H1 (cell line): Measurements from ENCODE around the gene MAP4K1. TPM values are rescaled to one million over a fixed set of nuclear protein-coding genes. Genes with fewer than 3 reads are reported as not detected.

Source experiments
- CBX5 ChIP-seq: fragments of 300-800, 300-1000 bp; sonication (generic); IDR thresholded peaks from 2 replicates; pipeline ENCODE4 v1.7.1; 2016; ENCODE audit warnings: antibody characterized with exemption, low read length, low read depth
- GTF2F1 ChIP-seq: IDR thresholded peaks from 2 replicates; pipeline ENCODE4 v1.6.1; 2012; ENCODE audit warnings: low read depth, low read length, improper control_type of control experiment, borderline replicate concordance
- KDM5A ChIP-seq: fragments of 200-600 bp; IDR thresholded peaks from 2 replicates; pipeline ENCODE4 v1.7.1; 2012; ENCODE audit warnings: mild to moderate bottlenecking, low read length, inconsistent platforms, mixed read lengths
- SIX5 ChIP-seq: IDR thresholded peaks from 2 replicates; pipeline ENCODE4 v1.6.1; 2011; ENCODE audit warnings: mild to moderate bottlenecking, low read depth, low read length
- USF2 ChIP-seq: IDR thresholded peaks from 2 replicates; pipeline ENCODE4 v1.6.1; 2011; ENCODE audit warnings: low read length, improper control_type of control experiment
- polyA plus RNA-seq, 7 experiments: library from polyadenylated mRNA; depleted of rRNA in 3 of 7; stranded (reverse) in 5 of 7; unstranded in 2 of 7; fragments of >200 nt in 5 of 7; fragments of 200-250 nt in 2 of 7; gene quantifications; 1 replicate in 5 of 7; 2 replicates in 1 of 7; 4 replicates in 1 of 7; pipeline versions ENCODE4 v1.2.1 to v1.2.3, GENCODE V29; 2011 to 2013; ENCODE audit warnings: missing spikeins in 2 of 7, mixed read lengths in 2 of 7
- total RNA-seq: library from RNA; stranded (reverse); fragmentation: NEBNext Ultra II Directional; extraction: Animal tissue kit (Norgen Biotek cat#: 25700); gene quantifications from 2 replicates; pipeline ENCODE4 v1.2.1, GENCODE V29; 2021

The MAP4K1 gene
- total and polyA plus RNA-seq, 2 of the 8 experiments (the other 6 are each of a cell fraction or from before 2014, with no cell fraction given): 9.0 to 10.4 TPM

GRCh38 chr19:38564981-38565690 lies 52.6 kb downstream of the MAP4K1 start (continued):
- TF ChIP-seq USF2 (no peak), CBX5 (no peak), KDM5A (no peak), GTF2F1 (no peak), SIX5 (no peak)
- TF ChIP-seq, all 59 proteins: peak for 0
